Measurements from ENCODE around the gene CNTN3.

DNA sequence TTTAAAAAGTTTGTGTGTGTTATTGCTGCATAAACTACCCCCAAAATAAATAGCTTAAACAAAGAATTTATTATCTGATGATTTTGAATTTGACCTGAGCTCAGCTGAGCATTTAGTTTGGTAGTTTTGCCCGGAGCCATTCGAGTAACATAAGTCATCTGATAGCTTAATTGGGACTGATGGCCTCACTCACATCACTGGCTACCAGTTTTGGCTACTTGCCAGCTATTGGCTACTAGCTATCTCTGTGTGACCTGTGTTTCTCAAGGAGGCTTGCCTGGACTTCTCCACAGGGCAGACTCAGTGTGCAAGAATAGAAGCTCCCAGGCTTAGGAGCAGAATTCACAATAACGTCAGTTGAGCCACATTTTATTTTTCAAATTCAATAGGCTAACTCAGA is 9.0 kb downstream of the CNTN3 start:
- TF ChIP-seq, protein P1, sequence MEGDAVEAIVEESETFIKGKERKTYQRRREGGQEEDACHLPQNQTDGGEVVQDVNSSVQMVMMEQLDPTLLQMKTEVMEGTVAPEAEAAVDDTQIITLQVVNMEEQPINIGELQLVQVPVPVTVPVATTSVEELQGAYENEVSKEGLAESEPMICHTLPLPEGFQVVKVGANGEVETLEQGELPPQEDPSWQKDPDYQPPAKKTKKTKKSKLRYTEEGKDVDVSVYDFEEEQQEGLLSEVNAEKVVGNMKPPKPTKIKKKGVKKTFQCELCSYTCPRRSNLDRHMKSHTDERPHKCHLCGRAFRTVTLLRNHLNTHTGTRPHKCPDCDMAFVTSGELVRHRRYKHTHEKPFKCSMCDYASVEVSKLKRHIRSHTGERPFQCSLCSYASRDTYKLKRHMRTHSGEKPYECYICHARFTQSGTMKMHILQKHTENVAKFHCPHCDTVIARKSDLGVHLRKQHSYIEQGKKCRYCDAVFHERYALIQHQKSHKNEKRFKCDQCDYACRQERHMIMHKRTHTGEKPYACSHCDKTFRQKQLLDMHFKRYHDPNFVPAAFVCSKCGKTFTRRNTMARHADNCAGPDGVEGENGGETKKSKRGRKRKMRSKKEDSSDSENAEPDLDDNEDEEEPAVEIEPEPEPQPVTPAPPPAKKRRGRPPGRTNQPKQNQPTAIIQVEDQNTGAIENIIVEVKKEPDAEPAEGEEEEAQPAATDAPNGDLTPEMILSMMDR (IDR thresholded peaks at IDR 0.05) = no peak
- TF ChIP-seq EP300 (IDR thresholded peaks at IDR 0.05) = no peak
- no peak for TF ChIP-seq POLR2A (IDR thresholded peaks at IDR 0.05)
